ENCODE results near the gene FAT1.

DNA sequence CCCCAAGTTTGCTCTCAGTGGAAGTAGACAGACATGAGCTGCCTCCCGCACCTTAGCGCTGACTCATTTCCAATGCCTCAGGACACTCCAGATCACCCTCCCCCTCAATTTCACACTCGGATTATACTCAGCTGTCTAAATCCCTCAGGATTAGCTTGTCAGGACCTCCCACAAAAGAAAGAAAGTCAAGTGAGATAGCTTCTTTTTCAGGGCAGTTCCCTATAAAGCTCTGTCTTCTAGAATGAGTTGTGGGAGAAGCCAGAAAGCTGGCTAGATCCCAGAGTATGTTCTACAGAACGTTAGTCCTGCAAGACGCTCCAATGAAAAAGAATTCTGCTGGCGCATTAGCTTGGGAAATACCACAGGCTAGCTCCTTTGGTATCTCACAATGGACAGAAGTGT, 117.1 kb downstream of the FAT1 start:
- TF ChIP-seq, protein P1, sequence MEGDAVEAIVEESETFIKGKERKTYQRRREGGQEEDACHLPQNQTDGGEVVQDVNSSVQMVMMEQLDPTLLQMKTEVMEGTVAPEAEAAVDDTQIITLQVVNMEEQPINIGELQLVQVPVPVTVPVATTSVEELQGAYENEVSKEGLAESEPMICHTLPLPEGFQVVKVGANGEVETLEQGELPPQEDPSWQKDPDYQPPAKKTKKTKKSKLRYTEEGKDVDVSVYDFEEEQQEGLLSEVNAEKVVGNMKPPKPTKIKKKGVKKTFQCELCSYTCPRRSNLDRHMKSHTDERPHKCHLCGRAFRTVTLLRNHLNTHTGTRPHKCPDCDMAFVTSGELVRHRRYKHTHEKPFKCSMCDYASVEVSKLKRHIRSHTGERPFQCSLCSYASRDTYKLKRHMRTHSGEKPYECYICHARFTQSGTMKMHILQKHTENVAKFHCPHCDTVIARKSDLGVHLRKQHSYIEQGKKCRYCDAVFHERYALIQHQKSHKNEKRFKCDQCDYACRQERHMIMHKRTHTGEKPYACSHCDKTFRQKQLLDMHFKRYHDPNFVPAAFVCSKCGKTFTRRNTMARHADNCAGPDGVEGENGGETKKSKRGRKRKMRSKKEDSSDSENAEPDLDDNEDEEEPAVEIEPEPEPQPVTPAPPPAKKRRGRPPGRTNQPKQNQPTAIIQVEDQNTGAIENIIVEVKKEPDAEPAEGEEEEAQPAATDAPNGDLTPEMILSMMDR (conservative IDR thresholded peaks at IDR 0.05; ENCODE audit: low read depth, low read length): no peak
- TF ChIP-seq EZH2 (IDR thresholded peaks at IDR 0.05; ENCODE audit: low read length, unreplicated experiment): no peak
- no peak for TF ChIP-seq EZH2phosphoT487 (IDR thresholded peaks at IDR 0.05; ENCODE audit: borderline replicate concordance, low read length)

Data from PC-3 (cell line).